Neural cell (in vitro differentiated cells): ENCODE results near the gene AGBL1.

ENCODE experiments used
- EZH2 ChIP-seq: fragments of 200-600, 300-800 bp; shearing (Covaris generic), sonication (generic); IDR thresholded peaks from 2 replicates; pipeline ENCODE4 v1.6.1; 2014; ENCODE audit warnings: antibody characterized with exemption, low read length, borderline replicate concordance, mild to moderate bottlenecking; ENCODE audit not compliant: insufficient read depth, poor library complexity, severe bottlenecking
- MXI1 ChIP-seq: fragments of 450-650 bp; conservative IDR thresholded peaks from 2 replicates; pipeline ENCODE4 v1.6.1; 2014; ENCODE audit warnings: antibody characterized with exemption, mild to moderate bottlenecking; ENCODE audit not compliant: poor library complexity, severe bottlenecking
- RAD21 ChIP-seq: fragments of 450-650 bp; conservative IDR thresholded peaks from 2 replicates; pipeline ENCODE4 v1.6.1; 2014; ENCODE audit warnings: antibody characterized with exemption, mild to moderate bottlenecking, moderate library complexity
- REST ChIP-seq: IDR thresholded peaks from 2 replicates; pipeline ENCODE4 v1.6.1; 2012; ENCODE audit warnings: borderline replicate concordance
- SMC3 ChIP-seq: fragments of 450-650 bp; conservative IDR thresholded peaks from 2 replicates; pipeline ENCODE4 v1.6.1; 2014; ENCODE audit warnings: antibody characterized with exemption, mild to moderate bottlenecking, moderate library complexity; ENCODE audit not compliant: poor library complexity
- TAF1 ChIP-seq: IDR thresholded peaks from 2 replicates; pipeline ENCODE4 v1.6.1; 2012; ENCODE audit warnings: low read depth
- TF ChIP-seq, protein P1 (sequence below): fragments of 450-650 bp; IDR thresholded peaks from 2 replicates; pipeline ENCODE4 v1.5.1; 2014; ENCODE audit warnings: antibody characterized with exemption, mild to moderate bottlenecking, moderate library complexity; ENCODE audit not compliant: poor library complexity, severe bottlenecking

DNA sequence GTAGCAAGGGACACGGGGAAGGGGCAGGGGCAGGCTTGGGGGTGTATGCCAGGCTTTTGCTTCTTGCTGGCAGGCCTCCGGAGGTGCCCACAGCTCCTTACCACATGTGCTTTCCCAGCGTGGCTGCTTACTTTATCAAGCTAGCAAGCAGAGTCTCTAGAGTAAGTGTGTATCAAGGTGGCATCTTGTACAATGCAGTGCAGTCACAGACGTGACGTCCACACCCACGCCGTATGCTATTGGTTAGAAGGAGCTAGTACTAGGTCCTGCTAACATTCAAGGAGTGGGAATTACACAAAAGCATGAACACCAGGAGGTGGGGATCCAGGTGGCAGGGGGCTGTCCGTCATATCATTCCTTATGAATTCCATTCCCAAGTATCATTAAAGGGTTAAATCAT, 15.3 kb upstream of the AGBL1 start:
- TF ChIP-seq, protein P1, sequence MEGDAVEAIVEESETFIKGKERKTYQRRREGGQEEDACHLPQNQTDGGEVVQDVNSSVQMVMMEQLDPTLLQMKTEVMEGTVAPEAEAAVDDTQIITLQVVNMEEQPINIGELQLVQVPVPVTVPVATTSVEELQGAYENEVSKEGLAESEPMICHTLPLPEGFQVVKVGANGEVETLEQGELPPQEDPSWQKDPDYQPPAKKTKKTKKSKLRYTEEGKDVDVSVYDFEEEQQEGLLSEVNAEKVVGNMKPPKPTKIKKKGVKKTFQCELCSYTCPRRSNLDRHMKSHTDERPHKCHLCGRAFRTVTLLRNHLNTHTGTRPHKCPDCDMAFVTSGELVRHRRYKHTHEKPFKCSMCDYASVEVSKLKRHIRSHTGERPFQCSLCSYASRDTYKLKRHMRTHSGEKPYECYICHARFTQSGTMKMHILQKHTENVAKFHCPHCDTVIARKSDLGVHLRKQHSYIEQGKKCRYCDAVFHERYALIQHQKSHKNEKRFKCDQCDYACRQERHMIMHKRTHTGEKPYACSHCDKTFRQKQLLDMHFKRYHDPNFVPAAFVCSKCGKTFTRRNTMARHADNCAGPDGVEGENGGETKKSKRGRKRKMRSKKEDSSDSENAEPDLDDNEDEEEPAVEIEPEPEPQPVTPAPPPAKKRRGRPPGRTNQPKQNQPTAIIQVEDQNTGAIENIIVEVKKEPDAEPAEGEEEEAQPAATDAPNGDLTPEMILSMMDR, result no peak
- TF ChIP-seq TAF1 (no peak), MXI1 (no peak), EZH2 (no peak), REST (no peak), SMC3 (no peak), RAD21 (no peak)
